Fibroblast of pulmonary artery (primary cell): ENCODE results near the gene KAT8.
"Not testable (repeated sequence)": the region's sequence is repeated elsewhere in the genome, so short reads cannot be mapped to it uniquely, and the experiment has no call there.

ENCODE experiments used
- DNase-seq: peaks from one replicate; pipeline ENCODE4 v3.0.0-alpha.2; 2010; ENCODE audit warnings: low read depth
- H3K4me3 ChIP-seq: replicated peaks from 2 replicates; pipeline ENCODE4 v1.5.1; 2011; ENCODE audit warnings: low read depth, mild to moderate bottlenecking, control low read depth, low read length, moderate library complexity
- CTCF ChIP-seq: IDR thresholded peaks from 2 replicates; pipeline ENCODE4 v1.5.1; 2011; ENCODE audit warnings: mild to moderate bottlenecking, control low read depth, low read length, inconsistent platforms; ENCODE audit errors: missing control alignments

Gene KAT8

GRCh38 chr16:31132303-31132979 is 15.0 kb downstream of the KAT8 start:
- DNase-seq = no peak
- no peak for TF ChIP-seq CTCF
- H3K4me3 ChIP-seq = no peak overlapping the region

GRCh38 chr16:31133046-31133501 is 15.6 kb downstream of the KAT8 start:
- TF ChIP-seq CTCF = no peak
- no peak for DNase-seq
- no peak overlapping the region for H3K4me3 ChIP-seq

- H3K4me3 ChIP-seq = no peak overlapping the region
- DNase-seq = no peak
- TF ChIP-seq CTCF = no peak
Observed at GRCh38 chr16:31134091-31134571, 16.7 kb downstream of the KAT8 start.

GRCh38 chr16:31134625-31135534 is 17.4 kb downstream of the KAT8 start:
- DNase-seq = no peak
- no peak overlapping the region for H3K4me3 ChIP-seq
- TF ChIP-seq CTCF = no peak

- no peak within 1 kb of the TSS for H3K4me3 ChIP-seq
- no peak for TF ChIP-seq CTCF
- no peak for DNase-seq
Observed at GRCh38 chr16:31135535-31136286, 18.2 kb downstream of the KAT8 start, which contains the start of gene PRSS8. TSS of gene PRSS8 (minus strand) at chr16:31135727. CDS start at chr16:31135498, 229 bp downstream.

- TF ChIP-seq CTCF = no peak
- no peak overlapping the region for H3K4me3 ChIP-seq
- DNase-seq = no peak
Observed at GRCh38 chr16:31136287-31136662, 18.8 kb downstream of the KAT8 start.

- H3K4me3 ChIP-seq, DNase-seq: not testable (repeated sequence)
Observed at GRCh38 chr16:31136822-31137499, 19.5 kb downstream of the KAT8 start.
